ENCODE results near the gene SKIDA1.

GRCh38 chr10:21536874-21537273, 11.4 kb upstream of the SKIDA1 start:
- TF ChIP-seq, protein P1, sequence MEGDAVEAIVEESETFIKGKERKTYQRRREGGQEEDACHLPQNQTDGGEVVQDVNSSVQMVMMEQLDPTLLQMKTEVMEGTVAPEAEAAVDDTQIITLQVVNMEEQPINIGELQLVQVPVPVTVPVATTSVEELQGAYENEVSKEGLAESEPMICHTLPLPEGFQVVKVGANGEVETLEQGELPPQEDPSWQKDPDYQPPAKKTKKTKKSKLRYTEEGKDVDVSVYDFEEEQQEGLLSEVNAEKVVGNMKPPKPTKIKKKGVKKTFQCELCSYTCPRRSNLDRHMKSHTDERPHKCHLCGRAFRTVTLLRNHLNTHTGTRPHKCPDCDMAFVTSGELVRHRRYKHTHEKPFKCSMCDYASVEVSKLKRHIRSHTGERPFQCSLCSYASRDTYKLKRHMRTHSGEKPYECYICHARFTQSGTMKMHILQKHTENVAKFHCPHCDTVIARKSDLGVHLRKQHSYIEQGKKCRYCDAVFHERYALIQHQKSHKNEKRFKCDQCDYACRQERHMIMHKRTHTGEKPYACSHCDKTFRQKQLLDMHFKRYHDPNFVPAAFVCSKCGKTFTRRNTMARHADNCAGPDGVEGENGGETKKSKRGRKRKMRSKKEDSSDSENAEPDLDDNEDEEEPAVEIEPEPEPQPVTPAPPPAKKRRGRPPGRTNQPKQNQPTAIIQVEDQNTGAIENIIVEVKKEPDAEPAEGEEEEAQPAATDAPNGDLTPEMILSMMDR (IDR thresholded peaks at IDR 0.05; ENCODE audit: low read depth, low read length, missing input control), result no peak
- TF ChIP-seq MAX (IDR thresholded peaks at IDR 0.05), result no peak
- TF ChIP-seq JUND (IDR thresholded peaks at IDR 0.05), result no peak
- no peak for TF ChIP-seq NR2F2 (IDR thresholded peaks at IDR 0.05)
- no peak for TF ChIP-seq ATF3 (IDR thresholded peaks at IDR 0.05)
- TF ChIP-seq SP1 (IDR thresholded peaks at IDR 0.05), result no peak
- no peak for TF ChIP-seq YY1 (IDR thresholded peaks at IDR 0.05)
- no peak for TF ChIP-seq GABPA (IDR thresholded peaks at IDR 0.05 in 1 of 2, conservative IDR thresholded peaks at IDR 0.05 in 1 of 2)
- no peak for TF ChIP-seq EGR1 (IDR thresholded peaks at IDR 0.05; ENCODE audit: low read depth in 2 of 2)
- TF ChIP-seq, protein P2, sequence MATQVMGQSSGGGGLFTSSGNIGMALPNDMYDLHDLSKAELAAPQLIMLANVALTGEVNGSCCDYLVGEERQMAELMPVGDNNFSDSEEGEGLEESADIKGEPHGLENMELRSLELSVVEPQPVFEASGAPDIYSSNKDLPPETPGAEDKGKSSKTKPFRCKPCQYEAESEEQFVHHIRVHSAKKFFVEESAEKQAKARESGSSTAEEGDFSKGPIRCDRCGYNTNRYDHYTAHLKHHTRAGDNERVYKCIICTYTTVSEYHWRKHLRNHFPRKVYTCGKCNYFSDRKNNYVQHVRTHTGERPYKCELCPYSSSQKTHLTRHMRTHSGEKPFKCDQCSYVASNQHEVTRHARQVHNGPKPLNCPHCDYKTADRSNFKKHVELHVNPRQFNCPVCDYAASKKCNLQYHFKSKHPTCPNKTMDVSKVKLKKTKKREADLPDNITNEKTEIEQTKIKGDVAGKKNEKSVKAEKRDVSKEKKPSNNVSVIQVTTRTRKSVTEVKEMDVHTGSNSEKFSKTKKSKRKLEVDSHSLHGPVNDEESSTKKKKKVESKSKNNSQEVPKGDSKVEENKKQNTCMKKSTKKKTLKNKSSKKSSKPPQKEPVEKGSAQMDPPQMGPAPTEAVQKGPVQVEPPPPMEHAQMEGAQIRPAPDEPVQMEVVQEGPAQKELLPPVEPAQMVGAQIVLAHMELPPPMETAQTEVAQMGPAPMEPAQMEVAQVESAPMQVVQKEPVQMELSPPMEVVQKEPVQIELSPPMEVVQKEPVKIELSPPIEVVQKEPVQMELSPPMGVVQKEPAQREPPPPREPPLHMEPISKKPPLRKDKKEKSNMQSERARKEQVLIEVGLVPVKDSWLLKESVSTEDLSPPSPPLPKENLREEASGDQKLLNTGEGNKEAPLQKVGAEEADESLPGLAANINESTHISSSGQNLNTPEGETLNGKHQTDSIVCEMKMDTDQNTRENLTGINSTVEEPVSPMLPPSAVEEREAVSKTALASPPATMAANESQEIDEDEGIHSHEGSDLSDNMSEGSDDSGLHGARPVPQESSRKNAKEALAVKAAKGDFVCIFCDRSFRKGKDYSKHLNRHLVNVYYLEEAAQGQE (IDR thresholded peaks at IDR 0.05), result no peak
- no peak for TF ChIP-seq TAF1 (conservative IDR thresholded peaks at IDR 0.05)
- TF ChIP-seq ZBTB33 (IDR thresholded peaks at IDR 0.05), result no peak
- TF ChIP-seq RAD21 (IDR thresholded peaks at IDR 0.05), result no peak
- no peak for TF ChIP-seq RXRA (IDR thresholded peaks at IDR 0.05)

Data from liver (tissue), 3 donors.